Activated CD4-positive, alpha-beta T cell treated with anti-CD3 and anti-CD28 coated beads for 36 hours (primary cell): ENCODE results near the gene VPS13D. TPM values are rescaled to one million over a fixed set of nuclear protein-coding genes. Genes with fewer than 3 reads are reported as not detected.
A peak's percentile ranks its signal among the peaks of the same experiment; 100 is the strongest.

Experiments used
- ATAC-seq: fragments of 200-7000 bp; cut with Tn5 transposase; one replicate; pipeline ENCODE4 v1.10.0; 2021; ENCODE audit warnings: mild to moderate bottlenecking, moderate library complexity
- CTCF ChIA-PET: fragments of 350-600 bp; sonication (Branson Sonifier 250); formaldehyde crosslinking; loops from one replicate; lab custom pipeline; 2021; ENCODE audit warnings: antibody characterized with exemption; lab: Charles Lee
- POLR2A ChIA-PET: fragments of 350-600 bp; sonication (Branson Sonifier 250); formaldehyde crosslinking; loops from one replicate; lab custom pipeline; 2021; ENCODE audit warnings: antibody characterized with exemption, inconsistent platforms; lab: Charles Lee
- DNase-seq: peaks from one replicate; pipeline ENCODE4 v3.0.0-alpha.2; 2020
- H3K27ac Mint-ChIP-seq: one replicate; pipeline ENCODE4 v1.8.0; 2021; ENCODE audit warnings: mixed read lengths
- H3K27me3 Mint-ChIP-seq: one replicate; pipeline ENCODE4 v1.8.0; 2021; ENCODE audit warnings: mixed read lengths
- H3K36me3 Mint-ChIP-seq: one replicate; pipeline ENCODE4 v1.8.0; 2021; ENCODE audit warnings: low read depth, mixed read lengths
- H3K4me1 Mint-ChIP-seq: one replicate; pipeline ENCODE4 v1.8.0; 2021; ENCODE audit warnings: mixed read lengths
- H3K4me3 Mint-ChIP-seq: one replicate; pipeline ENCODE4 v1.8.0; 2021; ENCODE audit warnings: mild to moderate bottlenecking, moderate library complexity, mixed read lengths
- H3K9me3 Mint-ChIP-seq: one replicate; pipeline ENCODE4 v1.8.0; 2021; ENCODE audit warnings: low read depth, mixed read lengths
- intact Hi-C, 2 experiments: fragments of 100-400 bp; cut with DNase I in 1 of 2; cut with micrococcal nuclease in 1 of 2; formaldehyde crosslinking; loops; one replicate each; pipeline versions ENCODE4 v1.14.2 to v1.15.1; 2022 to 2024; cut with DNase I, micrococcal nuclease
- total RNA-seq, 2 experiments: library from RNA; stranded (reverse); gene quantifications; one replicate each; pipeline ENCODE4 v1.2.3, GENCODE V29; 2021

Gene VPS13D
- total RNA-seq, 2 experiments from 2014 or later, result 20.6 to 22.9 TPM

GRCh38 chr1:12505639-12506280 lies 275.9 kb downstream of the VPS13D start:
- ATAC-seq (no peak), DNase-seq (no peak)
- peaks cover 32% of the 10 kb centered on the region for H3K36me3 Mint-ChIP-seq
- H3K4me1 Mint-ChIP-seq, result peaks cover 51% of the 10 kb centered on the region
- intact Hi-C loops, result no loop called here
- H3K9me3 Mint-ChIP-seq, result no peaks in the 10 kb centered on the region
- H3K4me3 Mint-ChIP-seq, result no peak overlapping the region
- ChIA-PET POLR2A (no interaction called here), CTCF (interaction anchor here (0.7 to 0.9 kb wide), 2 partner anchors 45 to 76 kb away, joined by 3 read pairs; no protein-coding TSS in a partner anchor)
- H3K27ac Mint-ChIP-seq, result no peak overlapping the region
- H3K27me3 Mint-ChIP-seq, result no peaks in the 10 kb centered on the region

GRCh38 chr1:12506281-12507280 lies 276.8 kb downstream of the VPS13D start:
- Mint-ChIP-seq H3K9me3 (no peaks in the 10 kb centered on the region), H3K27me3 (no peaks in the 10 kb centered on the region), H3K27ac (no peak overlapping the region), H3K36me3 (peaks cover 35% of the 10 kb centered on the region), H3K4me3 (no peak overlapping the region), H3K4me1 (peaks cover 55% of the 10 kb centered on the region)
- ChIA-PET POLR2A (no interaction called here), CTCF (interaction anchor here (0.7 to 0.9 kb wide), 2 partner anchors 45 to 77 kb away, joined by 3 read pairs; no protein-coding TSS in a partner anchor)
- DNase-seq (no peak), ATAC-seq (no peak)
- intact Hi-C loops, result no loop called here

DNA sequence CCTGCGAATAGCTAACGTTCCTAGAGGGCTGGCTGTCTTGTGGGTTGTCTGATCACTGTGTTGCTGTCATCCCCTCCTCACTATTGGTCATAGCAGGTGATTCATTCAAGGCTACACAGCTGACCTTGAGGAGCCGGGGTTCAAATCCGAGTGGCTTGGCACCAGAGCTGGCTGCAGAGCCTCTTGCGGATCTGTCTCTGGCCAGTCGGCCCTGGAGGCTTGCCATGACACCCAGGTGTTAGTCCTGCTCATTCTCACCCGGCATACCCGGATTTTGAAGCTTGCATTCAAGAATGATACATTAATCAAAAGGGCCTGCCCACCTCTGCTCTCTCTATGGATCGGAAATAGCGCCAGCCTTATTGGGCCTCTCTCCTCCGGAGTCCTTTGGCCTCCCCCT lies 277.8 kb downstream of the VPS13D start:
- peaks cover 53% of the 10 kb centered on the region for H3K4me1 Mint-ChIP-seq
- no peak overlapping the region for H3K4me3 Mint-ChIP-seq
- POLR2A ChIA-PET, result no interaction called here
- DNase-seq (no peak), ATAC-seq (no peak)
- no peaks in the 10 kb centered on the region for H3K27me3 Mint-ChIP-seq
- CTCF ChIA-PET, result interaction anchor here (0.6 to 1.1 kb wide), 2 partner anchors 69 to 116 kb away, joined by 3 read pairs; no protein-coding TSS in a partner anchor
- H3K27ac Mint-ChIP-seq, result no peak overlapping the region
- no peaks in the 10 kb centered on the region for H3K9me3 Mint-ChIP-seq
- intact Hi-C loops, result no loop called here
- H3K36me3 Mint-ChIP-seq, result peaks cover 41% of the 10 kb centered on the region

DNA sequence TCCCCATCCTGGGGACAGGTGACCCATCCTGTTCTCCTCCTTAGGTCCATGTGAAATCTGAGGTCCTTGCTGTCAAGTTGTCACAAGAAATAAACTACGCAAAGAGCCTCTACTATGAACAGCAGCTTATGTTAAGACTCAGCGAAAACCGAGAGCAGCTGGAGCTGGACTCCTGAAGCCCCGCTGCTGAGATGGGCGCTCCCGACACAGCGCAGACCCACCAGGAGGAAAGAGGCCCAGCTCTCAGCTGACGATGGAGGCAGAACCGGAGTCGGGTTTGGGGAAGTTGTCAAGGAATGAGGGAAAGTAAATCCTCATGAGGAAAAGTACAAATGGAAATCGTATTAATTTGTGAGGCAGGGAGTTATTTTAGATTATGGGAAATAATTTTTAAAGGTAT lies 279.0 kb downstream of the VPS13D start:
- peak overlapping the region; percentile 83 for H3K27ac Mint-ChIP-seq
- CTCF ChIA-PET, result no interaction called here

GRCh38 chr1:12511128-12511484 lies 281.3 kb downstream of the VPS13D start:
- Mint-ChIP-seq H3K9me3 (no peaks in the 10 kb centered on the region), H3K36me3 (peaks cover 39% of the 10 kb centered on the region), H3K27me3 (no peaks in the 10 kb centered on the region), H3K27ac (peak overlapping the region; percentile 99), H3K4me3 (peak overlapping the region; percentile 73), H3K4me1 (peaks cover 56% of the 10 kb centered on the region)
- no peak for DNase-seq
- intact Hi-C loops, result loop anchor here (2.0 to 5.0 kb wide), 6 partner anchors 30 to 339 kb away; partner anchors contain the start of gene DHRS3 (in 1 of the 2)
- no peak for ATAC-seq
- CTCF ChIA-PET, result interaction anchor here (1.0 to 2.0 kb wide), 5 partner anchors 35 to 126 kb away, joined by 3 to 5 read pairs (median 4); no protein-coding TSS in a partner anchor
- POLR2A ChIA-PET, result interaction anchor here (0.5 to 1.7 kb wide), 6 partner anchors 8 to 108 kb away, joined by 3 to 13 read pairs (median 4); no protein-coding TSS in a partner anchor

More for the DNA sequence above, 279.0 kb downstream of the VPS13D start:
- H3K9me3 Mint-ChIP-seq, result no peaks in the 10 kb centered on the region
- POLR2A ChIA-PET, result no interaction called here
- no peak for DNase-seq
- peaks cover 42% of the 10 kb centered on the region for H3K36me3 Mint-ChIP-seq
- peaks cover 56% of the 10 kb centered on the region for H3K4me1 Mint-ChIP-seq
- ATAC-seq, result no peak
- H3K27me3 Mint-ChIP-seq, result no peaks in the 10 kb centered on the region
- intact Hi-C loops, result no loop called here
- no peak overlapping the region for H3K4me3 Mint-ChIP-seq

DNA sequence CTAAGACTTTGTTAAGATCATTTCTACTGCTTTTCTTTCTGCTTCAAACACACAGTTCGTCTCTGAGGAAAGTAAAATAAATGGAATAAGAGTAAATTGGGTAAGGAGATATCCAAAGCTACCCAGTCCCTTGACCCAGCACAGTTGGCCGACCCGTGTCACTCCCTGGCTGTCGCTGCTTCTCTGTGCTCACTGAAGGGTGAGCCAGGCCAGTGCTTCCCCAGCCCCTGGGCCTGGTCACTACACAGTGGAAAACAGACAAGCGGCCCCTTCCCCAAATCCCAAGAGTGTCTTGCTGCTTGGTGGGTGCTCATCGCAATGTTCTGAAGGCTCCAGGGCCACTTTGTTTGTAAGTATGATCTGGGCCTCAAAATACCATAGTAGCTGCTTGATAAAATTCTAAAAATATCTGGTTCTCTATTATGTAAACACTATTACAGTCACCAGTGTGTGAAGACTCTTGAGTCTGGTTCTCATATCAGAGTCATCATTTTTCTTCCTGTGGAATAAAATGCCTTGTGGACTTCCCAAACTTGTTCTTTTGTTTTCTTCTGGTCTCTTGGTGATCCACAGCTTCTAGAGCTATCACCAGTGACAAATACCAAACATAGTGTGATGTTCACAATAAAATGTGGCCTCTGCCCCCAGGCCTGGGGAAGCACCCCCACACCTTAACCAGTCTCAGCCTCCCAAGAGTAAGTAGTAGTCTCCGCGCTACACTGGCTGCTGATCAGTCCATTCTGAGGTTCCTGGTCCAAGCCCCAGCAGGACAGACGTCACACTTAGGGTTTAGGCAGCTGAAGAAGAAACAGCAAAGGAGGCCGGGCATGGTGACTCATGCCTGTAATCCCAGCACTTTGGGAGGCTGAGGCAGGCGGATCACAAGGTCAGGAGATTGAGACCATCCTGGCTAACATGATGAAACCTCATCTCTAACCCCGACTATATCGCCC lies 282.0 kb downstream of the VPS13D start:
- Mint-ChIP-seq H3K27ac (peak overlapping the region; percentile 99), H3K4me3 (peak overlapping the region; percentile 58), H3K4me1 (peaks cover 54% of the 10 kb centered on the region), H3K27me3 (no peaks in the 10 kb centered on the region), H3K36me3 (peaks cover 40% of the 10 kb centered on the region), H3K9me3 (no peaks in the 10 kb centered on the region)
- no peak for DNase-seq
- CTCF ChIA-PET, result interaction anchor here (1.0 to 2.0 kb wide), 4 partner anchors 36 to 127 kb away, joined by 3 to 5 read pairs (median 4); no protein-coding TSS in a partner anchor
- POLR2A ChIA-PET, result interaction anchor here (0.5 to 1.7 kb wide), 2 partner anchors 10 to 21 kb away, joined by 4 to 13 read pairs; no protein-coding TSS in a partner anchor
- intact Hi-C loops, result loop anchor here (2.0 to 5.0 kb wide), 6 partner anchors 31 to 339 kb away; partner anchors contain the start of gene DHRS3 (in 1 of the 2)
- no peak for ATAC-seq

DNA sequence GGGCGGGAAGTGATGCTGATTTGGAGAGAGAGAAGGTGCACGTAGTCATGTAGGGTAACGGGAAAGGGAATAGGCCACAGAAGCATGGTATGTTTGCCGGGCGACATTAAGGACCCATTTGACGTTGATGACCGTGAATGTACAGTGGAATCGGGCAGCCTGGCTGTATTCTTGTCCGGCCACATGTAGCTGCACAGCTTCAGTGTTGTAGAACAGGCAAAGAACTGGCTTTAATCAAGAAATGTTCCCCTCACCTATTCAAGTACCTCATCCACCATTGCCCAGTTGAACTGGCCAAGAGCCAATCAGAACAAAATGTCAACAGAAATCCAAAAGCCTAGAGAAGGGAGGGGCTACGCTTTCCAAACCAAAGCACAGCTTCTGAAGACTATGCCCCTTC lies 283.4 kb downstream of the VPS13D start:
- Mint-ChIP-seq H3K36me3 (peaks cover 37% of the 10 kb centered on the region), H3K4me1 (peaks cover 61% of the 10 kb centered on the region), H3K27me3 (no peaks in the 10 kb centered on the region), H3K4me3 (no peak overlapping the region), H3K27ac (peak overlapping the region; percentile 12), H3K9me3 (no peaks in the 10 kb centered on the region)
- no peak for ATAC-seq
- intact Hi-C loops, result loop anchor here (5.0 kb wide), 2 partner anchors 89 to 341 kb away; no protein-coding TSS in a partner anchor
- DNase-seq, result no peak
- POLR2A ChIA-PET, result interaction anchor here (0.5 kb wide), 1 partner anchor 604 kb away, joined by 3 read pairs; no protein-coding TSS in a partner anchor
- CTCF ChIA-PET, result no interaction called here

GRCh38 chr1:12514590-12514989 lies 284.8 kb downstream of the VPS13D start:
- intact Hi-C loops, result loop anchor here (5.0 kb wide), 2 partner anchors 88 to 342 kb away; no protein-coding TSS in a partner anchor
- H3K27ac Mint-ChIP-seq, result no peak overlapping the region
- no peaks in the 10 kb centered on the region for H3K27me3 Mint-ChIP-seq
- DNase-seq (no peak), ATAC-seq (no peak)
- ChIA-PET CTCF (interaction anchor here (0.7 kb wide), 1 partner anchor 22 kb away, joined by 3 read pairs; no protein-coding TSS in a partner anchor), POLR2A (no interaction called here)
- H3K36me3 Mint-ChIP-seq, result peaks cover 32% of the 10 kb centered on the region
- no peak overlapping the region for H3K4me3 Mint-ChIP-seq
- no peaks in the 10 kb centered on the region for H3K9me3 Mint-ChIP-seq
- H3K4me1 Mint-ChIP-seq, result peaks cover 71% of the 10 kb centered on the region

- CTCF ChIA-PET, result no interaction called here
- H3K4me3 Mint-ChIP-seq, result no peak overlapping the region
- DNase-seq (no peak), ATAC-seq (no peak)
- peaks cover 68% of the 10 kb centered on the region for H3K4me1 Mint-ChIP-seq
- no peaks in the 10 kb centered on the region for H3K9me3 Mint-ChIP-seq
- H3K36me3 Mint-ChIP-seq, result peaks cover 28% of the 10 kb centered on the region
- no peaks in the 10 kb centered on the region for H3K27me3 Mint-ChIP-seq
- H3K27ac Mint-ChIP-seq, result no peak overlapping the region
- intact Hi-C loops, result no loop called here
- POLR2A ChIA-PET, result no interaction called here
Measured at GRCh38 chr1:12515234-12515633, 285.4 kb downstream of the VPS13D start.

- intact Hi-C loops, result no loop called here
- Mint-ChIP-seq H3K4me1 (peaks cover 54% of the 10 kb centered on the region), H3K27me3 (no peaks in the 10 kb centered on the region), H3K27ac (peak overlapping the region; percentile 22), H3K4me3 (no peak overlapping the region), H3K9me3 (no peaks in the 10 kb centered on the region), H3K36me3 (peaks cover 21% of the 10 kb centered on the region)
- peak; percentile 50 for DNase-seq
- CTCF ChIA-PET, result interaction anchor here (0.6 kb wide), 1 partner anchor 29 kb away, joined by 3 read pairs; no protein-coding TSS in a partner anchor
- no peak for ATAC-seq
- POLR2A ChIA-PET, result interaction anchor here (0.8 kb wide), 1 partner anchor 608 kb away, joined by 4 read pairs; no protein-coding TSS in a partner anchor
Measured at GRCh38 chr1:12516741-12517140, 286.9 kb downstream of the VPS13D start.
